GM19240 (cell line): ENCODE data around the gene MINDY4.

Source experiments
- DNase-seq: peaks from one replicate; pipeline ENCODE4 v3.0.0; 2011; ENCODE audit warnings: low spot score; ENCODE audit not compliant: insufficient read length

MINDY4 gene

GRCh38 chr7:30771174-30771879, at the start of gene MINDY4:
Gene MINDY4, plus strand, starts transcription at chr7:30771417. Its CDS starts 77 bp downstream, at chr7:30771494.
- peak; percentile 62 for DNase-seq

- no peak for DNase-seq
These were observed 49.0 kb upstream of the MINDY4 start for GRCh38 chr7:30722187-30722586.

GRCh38 chr7:30722671-30723070, 48.5 kb upstream of the MINDY4 start:
- no peak for DNase-seq

- DNase-seq: no peak
These were observed 47.4 kb upstream of the MINDY4 start for GRCh38 chr7:30723776-30724175.

GRCh38 chr7:30726296-30727006, 44.8 kb upstream of the MINDY4 start:
- no peak for DNase-seq

GRCh38 chr7:30727061-30727945, 43.9 kb upstream of the MINDY4 start:
- DNase-seq: no peak

- no peak for DNase-seq
These were observed 42.6 kb upstream of the MINDY4 start for GRCh38 chr7:30728591-30729100.

- no peak for DNase-seq
These were observed 41.6 kb upstream of the MINDY4 start for GRCh38 chr7:30729642-30730041.

GRCh38 chr7:30730097-30730496, 41.1 kb upstream of the MINDY4 start:
- DNase-seq: no peak

GRCh38 chr7:30730996-30731395, 40.2 kb upstream of the MINDY4 start:
- DNase-seq: no peak

- no peak for DNase-seq
These were observed 39.6 kb upstream of the MINDY4 start for GRCh38 chr7:30731581-30731980.

- no peak for DNase-seq
These were observed 38.6 kb upstream of the MINDY4 start for GRCh38 chr7:30732606-30733005.

- no peak for DNase-seq
These were observed 38.0 kb upstream of the MINDY4 start for GRCh38 chr7:30733216-30733615.

GRCh38 chr7:30733691-30734090, 37.5 kb upstream of the MINDY4 start:
- DNase-seq: no peak

GRCh38 chr7:30734497-30734896, 36.7 kb upstream of the MINDY4 start:
- DNase-seq: no peak

- no peak for DNase-seq
These were observed 35.6 kb upstream of the MINDY4 start for GRCh38 chr7:30735631-30736030.

- no peak for DNase-seq
These were observed 34.9 kb upstream of the MINDY4 start for GRCh38 chr7:30736291-30736690.

GRCh38 chr7:30738026-30738915, 32.9 kb upstream of the MINDY4 start:
- DNase-seq: no peak

GRCh38 chr7:30739691-30740090, 31.5 kb upstream of the MINDY4 start:
- DNase-seq: no peak

- DNase-seq: peak; percentile 85
These were observed 30.6 kb upstream of the MINDY4 start for GRCh38 chr7:30740417-30741181.
